Heart right ventricle (tissue), 16 donors: Measurements from ENCODE around the gene GAK. TPM values are rescaled to one million over a fixed set of nuclear protein-coding genes. Genes with fewer than 3 reads are reported as not detected.
"Not testable (repeated sequence)": the region's sequence is repeated elsewhere in the genome, so short reads cannot be mapped to it uniquely, and the experiment has no call there.

Experiments
- ATAC-seq, 8 donors: fragments of 200-7000 bp; cut with Tn5 transposase; one replicate each; pipeline ENCODE4 v1.9.1; 2020; ENCODE audit warnings: mild to moderate bottlenecking in 8 of 8, moderate library complexity in 8 of 8, moderate number of reproducible peaks in 1 of 8
- DNase-seq, 2 donors: peaks; one replicate each; pipeline ENCODE4 v3.0.0-alpha.2; 2020
- H3K27ac ChIP-seq, 10 donors: fragments of 200-600 bp; sonication (generic) in 2 of 10; one replicate each; pipeline versions ENCODE4 v1.5.0 to v1.8.0; 2020 to 2022; ENCODE audit warnings: mild to moderate bottlenecking in 3 of 10
- H3K27me3 ChIP-seq, 7 donors: fragments of 200-600 bp; one replicate each; pipeline ENCODE4 v1.8.0; 2021 to 2022; ENCODE audit warnings: mild to moderate bottlenecking in 2 of 7
- H3K36me3 ChIP-seq, 9 donors: fragments of 200-600 bp; sonication (generic) in 1 of 9; one replicate each; pipeline versions ENCODE4 v1.5.0 to v1.8.0; 2020 to 2022; ENCODE audit warnings: mild to moderate bottlenecking in 2 of 9
- H3K4me1 ChIP-seq, 9 donors: fragments of 200-600 bp; sonication (generic) in 1 of 9; one replicate each; pipeline versions ENCODE4 v1.5.0 to v1.8.0; 2020 to 2022; ENCODE audit warnings: mild to moderate bottlenecking in 4 of 9
- H3K4me3 ChIP-seq, 10 donors: fragments of 200-600 bp; sonication (generic) in 2 of 10; one replicate each; pipeline versions ENCODE4 v1.5.0 to v1.8.0; 2020 to 2022; ENCODE audit warnings: mild to moderate bottlenecking in 7 of 10, moderate library complexity in 2 of 10
- H3K9me3 ChIP-seq, 11 donors: fragments of 200-600 bp in 10 of 11; sonication (generic) in 2 of 11; one replicate each; pipeline versions ENCODE4 v1.5.0 to v1.8.0; 2013 to 2022; ENCODE audit warnings: mild to moderate bottlenecking in 2 of 11, control low read depth in 1 of 11, moderate library complexity in 1 of 11
- CTCF ChIP-seq, 9 donors: fragments of 200-600 bp; sonication (generic) in 2 of 9; IDR thresholded peaks; one replicate each; pipeline versions ENCODE4 v1.5.0 to v1.8.0; 2021 to 2022; ENCODE audit warnings: antibody characterized with exemption in 9 of 9, mild to moderate bottlenecking in 5 of 9, moderate library complexity in 1 of 9
- WGBS, 2 donors: extraction: QIAGEN DNeasy Blood & Tissue Kit; methylation state at CpG; one replicate each; pipeline ENCODE4 v1.1.7; 2013; ENCODE audit warnings: inconsistent platforms in 1 of 2; 5-methylcytosine and 5-hydroxymethylcytosine counted together
- intact Hi-C, 10 donors: fragments of 100-400 bp; cut with DNase I; formaldehyde crosslinking; loops; one replicate each; pipeline versions ENCODE4 v1.11.1 to v1.14.2; 2022
- polyA plus RNA-seq, 2 donors: library from polyadenylated mRNA; stranded (reverse); fragments of 200-250 nt; gene quantifications; one replicate each; pipeline ENCODE4 v1.2.3, GENCODE V29; 2013
- total RNA-seq, 10 donors: library from RNA; stranded (reverse); fragmentation: NEBNext Ultra II Directional in 3 of 10; extraction: Animal tissue kit (Norgen Biotek cat#: 25700) in 3 of 10; gene quantifications; one replicate each; pipeline versions ENCODE4 v1.2.1 to v1.2.4, GENCODE V29; 2021 to 2023
- donor health status: Arrhythmogenic right ventricular cardiomyopathy.
- donor health status: ischemic (EF 13 %, LVEDD 7.1; RV severe dilation, severe dysfunction).
- donor health status: healthy with polysubstance abuse.
- donor health status: DM: no; HTN: yes; CAD: no.
- donor health status: DM: no; HTN: no; CAD: no.
- donor health status: ischemic (EF 25% LVEDD 6.9; RV normal size, moderate dysfunction).
- donor health status: ischemic (EF 25% LVEDD 5.7; RV mildly dilated, moderate dysfunction).
- donor health status: healthy.
- donor health status: DM: yes; HTN: yes; CAD: no.
- donor health status: Ischemic cardiomyopathy.
- donor health status: ischemic (EF 35%, LVEDD 5.7; RV mildly dilated, moderate dysfunction).
- donor health status: nonischemic (EF 11% LVEDD 7.7; RV severe dilation, severe dysfunction).
- donor health status: DM: yes; HTN: yes; CAD: no.
- donor health status: PGD.
- donor health status: ischemic (EF 29% LVEDD 5.4; RV normal size, mild dysfunction).
- donor health status: nonischemic (EF 23%, LVEDD 6.1; RV moderate dilation, normal function).

The GAK gene
- total and polyA plus RNA-seq, 12 donors: 21.0 to 105 (median 29.2) TPM

- no peaks in the 10 kb centered on the region for H3K36me3 ChIP-seq
These were observed 123.1 kb downstream of the GAK start for GRCh38 chr4:808860-809570.

GRCh38 chr4:807792-808191 is 124.3 kb downstream of the GAK start:
- Histone ChIP-seq H3K36me3 (no peaks in the 10 kb centered on the region), H3K4me3 (no peak overlapping the region), H3K27ac (no peak overlapping the region), H3K4me1 (peaks cover 0 to 2% (median 0%) of the 10 kb centered on the region in 9 donors), H3K27me3 (peaks cover 0 to 32% (median 21%) of the 10 kb centered on the region in 7 donors), H3K9me3 (peaks cover 0 to 4% (median 0%) of the 10 kb centered on the region in 11 donors)
- intact Hi-C loops: loop anchor here in 1 of 10 donors (5.0 kb wide), 1 partner anchor 1110 kb away; no protein-coding TSS in a partner anchor
- ATAC-seq (no peak), DNase-seq (no peak)
- 81 to 83% methylated on average over 5 of the region's 5 CpGs for WGBS, 2 donors
- no peak for TF ChIP-seq CTCF (IDR thresholded peaks at IDR 0.05)

More at GRCh38 chr4:808860-809570, 123.1 kb downstream of the GAK start:
- no peak for TF ChIP-seq CTCF (IDR thresholded peaks at IDR 0.05)
- 66 to 69% methylated on average over 30 of the region's 30 CpGs for WGBS, 2 donors
- H3K27ac ChIP-seq: no peak overlapping the region
- no peak overlapping the region for H3K4me3 ChIP-seq
- H3K4me1 ChIP-seq: peaks cover 0 to 2% (median 0%) of the 10 kb centered on the region in 9 donors
- peaks cover 0 to 4% (median 0%) of the 10 kb centered on the region in 11 donors for H3K9me3 ChIP-seq
- peaks cover 0 to 41% (median 33%) of the 10 kb centered on the region in 7 donors for H3K27me3 ChIP-seq
- intact Hi-C loops: loop anchor here in 1 of 10 donors (5.0 kb wide), 1 partner anchor 1108 kb away; no protein-coding TSS in a partner anchor
- ATAC-seq (peak in 2 of 8 donors; percentile 12 to 38), DNase-seq (no peak)

GRCh38 chr4:806979-807378 is 125.1 kb downstream of the GAK start:
- 87 to 92% methylated on average over 4 of the region's 4 CpGs for whole genome bisulfite sequencing, 2 donors
- not testable (repeated sequence) for H3K9me3 ChIP-seq, H3K4me3 ChIP-seq, H3K36me3 ChIP-seq, DNase-seq, H3K27ac ChIP-seq, ATAC-seq, H3K4me1 ChIP-seq
- intact Hi-C loops: loop anchor here in 1 of 10 donors (5.0 kb wide), 1 partner anchor 1110 kb away; no protein-coding TSS in a partner anchor
- peaks cover 0 to 26% (median 15%) of the 10 kb centered on the region in 7 donors for H3K27me3 ChIP-seq

- no peak for DNase-seq
These were observed 127.3 kb downstream of the GAK start for GRCh38 chr4:804804-805203.

More at GRCh38 chr4:804804-805203, 127.3 kb downstream of the GAK start:
- peak in 1 of 8 donors; percentile 47 for ATAC-seq
- TF ChIP-seq CTCF (IDR thresholded peaks at IDR 0.05): no peak
- intact Hi-C loops: loop anchor here in 1 of 10 donors (5.0 kb wide), 1 partner anchor 1112 kb away; no protein-coding TSS in a partner anchor
- 81% methylated on average over 44 of the region's 44 CpGs for WGBS, 2 donors
- Histone ChIP-seq H3K36me3 (no peaks in the 10 kb centered on the region), H3K4me3 (no peak overlapping the region), H3K27ac (no peak overlapping the region), H3K27me3 (peaks cover 0 to 24% (median 9%) of the 10 kb centered on the region in 7 donors), H3K4me1 (peaks cover 0 to 2% (median 0%) of the 10 kb centered on the region in 9 donors), H3K9me3 (peaks cover 0 to 7% (median 0%) of the 10 kb centered on the region in 11 donors)
